Choroid plexus epithelial cell (primary cell): ENCODE results near the gene LINGO4.

Experiments
- DNase-seq: peaks from one replicate; pipeline ENCODE4 v3.0.0-alpha.2; 2010; ENCODE audit warnings: low read depth
- H3K4me3 ChIP-seq: 2 replicates; pipeline ENCODE4 v1.5.1; 2011; ENCODE audit warnings: low read depth, mild to moderate bottlenecking, control low read depth, low read length, moderate library complexity
- CTCF ChIP-seq: conservative IDR thresholded peaks from 2 replicates; pipeline ENCODE4 v1.5.1; 2011; ENCODE audit warnings: low read depth, mild to moderate bottlenecking, control low read depth, inconsistent platforms, low read length, moderate library complexity

Gene LINGO4

GRCh38 chr1:151762941-151763921 lies 42.0 kb downstream of the LINGO4 start, which contains the start of gene MRPL9:
TSS of gene MRPL9 (minus strand) at chr1:151763496. CDS start at chr1:151763479, 17 bp downstream.
- no peak for TF ChIP-seq CTCF
- H3K4me3 ChIP-seq = peak within 1 kb of the TSS; percentile 95
- DNase-seq = peak; percentile 77

GRCh38 chr1:151760597-151761385 lies 44.4 kb downstream of the LINGO4 start:
- H3K4me3 ChIP-seq = no peak overlapping the region
- no peak for TF ChIP-seq CTCF
- no peak for DNase-seq

- H3K4me3 ChIP-seq = no peak overlapping the region
- TF ChIP-seq CTCF = no peak
- no peak for DNase-seq
These were observed 46.0 kb downstream of the LINGO4 start for GRCh38 chr1:151759241-151759640.

GRCh38 chr1:151756291-151756690 lies 48.9 kb downstream of the LINGO4 start:
- peak; percentile 33 for DNase-seq
- TF ChIP-seq CTCF = no peak

More at GRCh38 chr1:151756291-151756690, 48.9 kb downstream of the LINGO4 start:
- H3K4me3 ChIP-seq = no peak overlapping the region
